ENCODE data around the gene UBP1. TPM values are rescaled to one million over a fixed set of nuclear protein-coding genes. Genes with fewer than 3 reads are reported as not detected.
A peak's percentile ranks its signal among the peaks of the same experiment; 100 is the strongest.

UBP1 gene
- total and polyA plus RNA-seq, 4 donors, result 36.8 to 80.3 (median 69.3) TPM

GRCh38 chr3:33385423-33385822, 54.8 kb downstream of the UBP1 start:
- Histone ChIP-seq H3K27ac (ENCODE audit: low read depth, low read length) (no peak overlapping the region), H3K4me3 (ENCODE audit: low read depth, low read length) (no peak overlapping the region), H3K4me1 (ENCODE audit: control insufficient read depth, insufficient read depth, low read length) (no peaks in the 10 kb centered on the region), H3K27me3 (ENCODE audit: control insufficient read depth, insufficient read depth, low read length) (no peaks in the 10 kb centered on the region), H3K36me3 (ENCODE audit: control insufficient read depth, insufficient read depth, low read length) (peaks cover 29% of the 10 kb centered on the region), H3K9me3 (ENCODE audit: control insufficient read depth, insufficient read depth, low read length) (no peaks in the 10 kb centered on the region)
- DNase-seq (ENCODE audit: low read depth in 4 of 6, low spot score in 6 of 6), result no peak
- 100% methylated on average over 4 of the region's 5 CpGs for WGBS (ENCODE audit: insufficient coverage)

DNA sequence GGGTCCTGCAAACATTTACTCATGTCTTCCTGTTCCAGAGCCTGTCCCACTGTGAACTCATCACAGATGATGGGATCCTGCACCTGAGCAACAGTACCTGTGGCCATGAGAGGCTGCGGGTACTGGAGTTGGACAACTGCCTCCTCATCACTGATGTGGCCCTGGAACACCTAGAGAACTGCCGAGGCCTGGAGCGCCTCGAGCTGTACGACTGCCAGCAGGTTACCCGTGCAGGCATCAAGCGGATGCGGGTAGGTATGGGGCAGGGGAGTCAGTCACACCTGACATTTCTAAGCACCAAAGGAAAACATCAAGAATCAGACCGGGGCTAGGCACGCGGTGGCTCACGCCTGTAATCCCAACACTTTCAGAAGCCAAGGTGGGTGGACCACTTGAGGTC, 56.3 kb downstream of the UBP1 start:
- no peak for DNase-seq (ENCODE audit: low read depth in 4 of 6, low spot score in 6 of 6)
- peaks cover 26% of the 10 kb centered on the region for H3K36me3 ChIP-seq (ENCODE audit: control insufficient read depth, insufficient read depth, low read length)
- H3K27ac ChIP-seq (ENCODE audit: low read depth, low read length), result no peak overlapping the region
- no peak overlapping the region for H3K4me3 ChIP-seq (ENCODE audit: low read depth, low read length)
- H3K27me3 ChIP-seq (ENCODE audit: control insufficient read depth, insufficient read depth, low read length), result no peaks in the 10 kb centered on the region
- WGBS (ENCODE audit: insufficient coverage), result 100% methylated on average over 10 of the region's 12 CpGs
- H3K9me3 ChIP-seq (ENCODE audit: control insufficient read depth, insufficient read depth, low read length), result no peaks in the 10 kb centered on the region
- no peaks in the 10 kb centered on the region for H3K4me1 ChIP-seq (ENCODE audit: control insufficient read depth, insufficient read depth, low read length)

DNA sequence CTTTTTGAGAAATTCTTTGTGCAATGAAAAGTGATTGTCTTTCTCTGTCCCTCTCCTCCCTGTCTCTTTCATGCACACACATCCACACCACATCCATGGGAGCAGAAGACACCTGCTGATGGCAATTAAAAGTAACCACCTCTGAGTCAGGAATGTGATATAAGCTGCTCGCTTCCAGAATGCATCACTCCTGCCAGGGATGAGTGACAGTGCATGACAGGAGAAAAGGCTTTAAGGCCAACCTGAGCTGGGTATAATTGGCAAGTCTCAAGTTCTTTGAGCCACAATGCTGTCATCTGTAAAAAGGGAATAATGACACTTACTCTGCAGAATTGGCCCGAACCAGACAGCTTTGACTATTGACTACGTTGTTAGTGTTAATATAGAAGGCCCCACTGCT, 59.6 kb downstream of the UBP1 start:
- H3K9me3 ChIP-seq (ENCODE audit: control insufficient read depth, insufficient read depth, low read length), result no peaks in the 10 kb centered on the region
- no peak overlapping the region for H3K4me3 ChIP-seq (ENCODE audit: low read depth, low read length)
- H3K36me3 ChIP-seq (ENCODE audit: control insufficient read depth, insufficient read depth, low read length), result peaks cover 31% of the 10 kb centered on the region
- DNase-seq (ENCODE audit: low read depth in 4 of 6, low spot score in 6 of 6), result no peak
- no peaks in the 10 kb centered on the region for H3K4me1 ChIP-seq (ENCODE audit: control insufficient read depth, insufficient read depth, low read length)
- WGBS (ENCODE audit: insufficient coverage), result 83% methylated on average over 1 of the region's 3 CpGs
- H3K27me3 ChIP-seq (ENCODE audit: control insufficient read depth, insufficient read depth, low read length), result no peaks in the 10 kb centered on the region
- H3K27ac ChIP-seq (ENCODE audit: low read depth, low read length), result no peak overlapping the region

DNA sequence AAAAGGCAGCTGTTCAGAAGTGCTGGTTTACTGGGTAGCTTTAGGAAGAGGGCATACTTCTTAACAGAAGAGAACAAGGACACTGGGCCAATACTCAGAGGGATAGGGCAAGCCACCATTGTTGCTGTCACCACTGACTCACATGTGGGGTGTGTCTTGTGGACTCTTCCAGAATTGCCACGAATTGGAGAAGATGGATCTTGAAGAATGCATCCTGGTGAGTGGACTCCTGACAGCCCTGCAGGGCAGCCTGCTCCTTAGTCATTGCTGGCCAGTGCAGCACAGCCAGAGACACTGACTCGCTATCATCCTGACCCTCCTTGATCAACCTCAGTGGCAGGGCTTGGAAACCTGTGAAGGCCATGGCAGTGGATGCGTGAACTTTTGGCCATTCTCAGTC, 62.3 kb downstream of the UBP1 start:
- DNase-seq (ENCODE audit: low read depth in 4 of 6, low spot score in 6 of 6), result no peak
- Histone ChIP-seq H3K36me3 (ENCODE audit: control insufficient read depth, insufficient read depth, low read length) (peaks cover 20% of the 10 kb centered on the region), H3K4me3 (ENCODE audit: low read depth, low read length) (no peak overlapping the region), H3K4me1 (ENCODE audit: control insufficient read depth, insufficient read depth, low read length) (no peaks in the 10 kb centered on the region), H3K27ac (ENCODE audit: low read depth, low read length) (no peak overlapping the region), H3K27me3 (ENCODE audit: control insufficient read depth, insufficient read depth, low read length) (no peaks in the 10 kb centered on the region), H3K9me3 (ENCODE audit: control insufficient read depth, insufficient read depth, low read length) (no peaks in the 10 kb centered on the region)
- 86% methylated on average over 2 of the region's 3 CpGs for WGBS (ENCODE audit: insufficient coverage)

DNA sequence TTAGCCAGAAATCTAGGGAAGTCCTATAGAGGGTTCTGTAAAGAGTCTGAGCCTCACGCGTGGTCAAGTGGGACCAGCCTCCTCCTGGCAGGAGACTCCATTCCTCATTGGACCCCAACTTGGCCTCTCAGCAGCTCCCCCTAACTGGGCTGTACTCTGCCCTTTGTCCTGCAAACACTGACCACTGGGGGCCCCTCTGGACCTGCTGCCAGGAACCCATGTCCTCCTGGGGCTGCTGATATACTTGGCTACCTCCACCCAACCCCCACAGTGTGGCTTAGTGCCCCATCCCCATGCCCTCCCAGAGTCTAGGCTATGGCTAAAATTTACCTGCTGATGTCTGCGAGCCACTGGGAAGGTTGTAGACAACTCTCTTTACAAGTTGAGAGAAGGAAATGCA, 62.7 kb downstream of the UBP1 start:
- no peaks in the 10 kb centered on the region for H3K27me3 ChIP-seq (ENCODE audit: control insufficient read depth, insufficient read depth, low read length)

GRCh38 chr3:33373082-33373437, 67.1 kb downstream of the UBP1 start:
- peaks cover 3% of the 10 kb centered on the region for H3K9me3 ChIP-seq (ENCODE audit: control insufficient read depth, insufficient read depth, low read length)
- H3K36me3 ChIP-seq (ENCODE audit: control insufficient read depth, insufficient read depth, low read length), result peaks cover 13% of the 10 kb centered on the region
- no peak overlapping the region for H3K27ac ChIP-seq (ENCODE audit: low read depth, low read length)
- no peak for DNase-seq (ENCODE audit: low read depth in 4 of 6, low spot score in 6 of 6)
- no peak overlapping the region for H3K4me3 ChIP-seq (ENCODE audit: low read depth, low read length)
- no peaks in the 10 kb centered on the region for H3K4me1 ChIP-seq (ENCODE audit: control insufficient read depth, insufficient read depth, low read length)
- WGBS (ENCODE audit: insufficient coverage), result 60% methylated on average over 5 of the region's 6 CpGs
- no peaks in the 10 kb centered on the region for H3K27me3 ChIP-seq (ENCODE audit: control insufficient read depth, insufficient read depth, low read length)

More for the DNA sequence above, 62.7 kb downstream of the UBP1 start:
- Histone ChIP-seq H3K36me3 (ENCODE audit: control insufficient read depth, insufficient read depth, low read length) (peaks cover 20% of the 10 kb centered on the region), H3K9me3 (ENCODE audit: control insufficient read depth, insufficient read depth, low read length) (no peaks in the 10 kb centered on the region), H3K4me1 (ENCODE audit: control insufficient read depth, insufficient read depth, low read length) (no peaks in the 10 kb centered on the region), H3K4me3 (ENCODE audit: low read depth, low read length) (no peak overlapping the region), H3K27ac (ENCODE audit: low read depth, low read length) (no peak overlapping the region)
- no peak for DNase-seq (ENCODE audit: low read depth in 4 of 6, low spot score in 6 of 6)
- 86% methylated on average over 3 of the region's 3 CpGs for WGBS (ENCODE audit: insufficient coverage)

DNA sequence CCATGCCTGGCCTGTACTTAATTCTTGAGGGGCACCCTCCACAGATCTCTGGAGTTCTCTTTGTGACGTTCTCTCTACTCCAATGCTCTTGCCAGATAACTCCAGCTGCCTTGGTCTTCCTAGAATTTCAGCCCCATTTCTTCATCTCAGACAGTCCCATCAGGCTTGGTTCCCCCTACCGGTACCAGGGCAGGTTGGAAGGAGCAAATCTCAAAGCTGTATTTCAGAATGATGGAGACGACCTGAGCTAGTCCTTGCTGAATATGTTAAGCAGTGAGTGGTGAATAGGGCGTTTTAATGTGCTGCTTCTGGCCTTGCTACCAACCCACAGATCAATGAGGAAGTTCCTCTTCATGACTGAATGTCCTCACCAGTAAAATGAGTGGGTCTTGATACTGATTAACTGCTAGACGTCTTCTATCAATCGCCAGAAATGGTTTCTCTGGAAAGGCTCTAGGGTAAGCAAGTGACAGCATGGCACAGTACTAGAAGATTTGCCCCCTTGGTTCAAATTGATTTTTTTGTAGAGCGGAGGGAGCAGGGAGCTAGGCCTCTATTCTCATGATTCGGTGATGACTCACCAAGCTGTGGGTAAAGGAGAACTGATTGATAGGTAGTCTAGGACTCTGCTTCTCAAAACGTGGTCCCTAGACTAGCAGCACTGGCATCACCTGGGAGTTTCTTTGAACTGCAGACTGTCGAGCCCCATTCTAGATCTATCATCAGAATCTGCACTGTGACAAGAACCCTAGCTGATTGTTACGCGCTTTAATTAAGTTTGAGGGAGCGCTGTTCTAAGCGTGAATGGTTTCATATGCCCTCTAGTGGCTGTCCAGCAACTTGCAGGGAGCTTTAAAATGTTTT, 67.8 kb downstream of the UBP1 start:
- H3K36me3 ChIP-seq (ENCODE audit: control insufficient read depth, insufficient read depth, low read length), result peaks cover 8% of the 10 kb centered on the region
- H3K27me3 ChIP-seq (ENCODE audit: control insufficient read depth, insufficient read depth, low read length), result no peaks in the 10 kb centered on the region
- H3K4me1 ChIP-seq (ENCODE audit: control insufficient read depth, insufficient read depth, low read length), result no peaks in the 10 kb centered on the region
- H3K4me3 ChIP-seq (ENCODE audit: low read depth, low read length), result no peak overlapping the region
- WGBS (ENCODE audit: insufficient coverage), result 54% methylated on average over 12 of the region's 14 CpGs
- no peak overlapping the region for H3K27ac ChIP-seq (ENCODE audit: low read depth, low read length)
- peak; percentile 15 to 88 (median 32) for DNase-seq (ENCODE audit: low read depth in 4 of 6, low spot score in 6 of 6)
- H3K9me3 ChIP-seq (ENCODE audit: control insufficient read depth, insufficient read depth, low read length), result peaks cover 3% of the 10 kb centered on the region

GRCh38 chr3:33364531-33365128, 75.6 kb downstream of the UBP1 start:
- Histone ChIP-seq H3K9me3 (ENCODE audit: control insufficient read depth, insufficient read depth, low read length) (no peaks in the 10 kb centered on the region), H3K4me1 (ENCODE audit: control insufficient read depth, insufficient read depth, low read length) (no peaks in the 10 kb centered on the region), H3K27ac (ENCODE audit: low read depth, low read length) (no peak overlapping the region), H3K36me3 (ENCODE audit: control insufficient read depth, insufficient read depth, low read length) (no peaks in the 10 kb centered on the region), H3K4me3 (ENCODE audit: low read depth, low read length) (no peak overlapping the region), H3K27me3 (ENCODE audit: control insufficient read depth, insufficient read depth, low read length) (no peaks in the 10 kb centered on the region)
- DNase-seq (ENCODE audit: low read depth in 4 of 6, low spot score in 6 of 6), result no peak
- 100% methylated on average over 2 of the region's 10 CpGs for WGBS (ENCODE audit: insufficient coverage)

DNA sequence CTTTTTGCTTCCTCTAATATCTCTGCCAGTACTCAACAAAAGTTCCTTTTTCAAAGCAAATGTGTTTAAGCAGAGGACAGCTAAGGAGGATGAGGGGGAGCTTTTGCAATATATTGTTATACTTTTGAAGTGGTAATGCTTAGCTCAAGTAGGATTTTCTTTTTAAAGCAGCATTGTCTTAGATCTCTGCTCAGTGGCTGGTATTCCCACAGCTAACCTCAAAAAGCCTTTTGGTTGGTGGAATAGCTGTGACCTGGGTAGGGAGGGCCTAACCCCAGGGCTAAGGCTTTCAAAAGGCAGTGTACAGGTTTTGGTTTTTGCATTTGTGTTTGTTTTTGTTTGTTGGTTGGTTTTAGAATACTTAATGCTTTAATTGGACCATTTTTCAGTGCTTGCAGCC, 76.1 kb downstream of the UBP1 start:
- H3K9me3 ChIP-seq (ENCODE audit: control insufficient read depth, insufficient read depth, low read length), result no peaks in the 10 kb centered on the region
- DNase-seq (ENCODE audit: low read depth in 4 of 6, low spot score in 6 of 6), result no peak
- H3K4me3 ChIP-seq (ENCODE audit: low read depth, low read length), result no peak overlapping the region
- H3K27ac ChIP-seq (ENCODE audit: low read depth, low read length), result no peak overlapping the region
- no peaks in the 10 kb centered on the region for H3K4me1 ChIP-seq (ENCODE audit: control insufficient read depth, insufficient read depth, low read length)
- H3K36me3 ChIP-seq (ENCODE audit: control insufficient read depth, insufficient read depth, low read length), result no peaks in the 10 kb centered on the region
- H3K27me3 ChIP-seq (ENCODE audit: control insufficient read depth, insufficient read depth, low read length), result no peaks in the 10 kb centered on the region
